ENCODE measurements around the gene ROBO3. TPM values are rescaled to one million over a fixed set of nuclear protein-coding genes. Genes with fewer than 3 reads are reported as not detected.

The ROBO3 gene
- total RNA-seq, 1 donor from 2014 or later, result 40.0 TPM

- Mint-ChIP-seq H3K4me1 (ENCODE audit: unreplicated experiment) (peaks cover 58% of the 10 kb centered on the region), H3K4me3 (ENCODE audit: unreplicated experiment) (peak overlapping the region; percentile 89), H3K9me3 (ENCODE audit: unreplicated experiment) (no peaks in the 10 kb centered on the region), H3K27me3 (ENCODE audit: unreplicated experiment) (peaks cover 25% of the 10 kb centered on the region), H3K36me3 (ENCODE audit: low read depth, unreplicated experiment) (no peaks in the 10 kb centered on the region), H3K27ac (ENCODE audit: unreplicated experiment) (peak overlapping the region; percentile 70)
- TF ChIP-seq, protein P1, sequence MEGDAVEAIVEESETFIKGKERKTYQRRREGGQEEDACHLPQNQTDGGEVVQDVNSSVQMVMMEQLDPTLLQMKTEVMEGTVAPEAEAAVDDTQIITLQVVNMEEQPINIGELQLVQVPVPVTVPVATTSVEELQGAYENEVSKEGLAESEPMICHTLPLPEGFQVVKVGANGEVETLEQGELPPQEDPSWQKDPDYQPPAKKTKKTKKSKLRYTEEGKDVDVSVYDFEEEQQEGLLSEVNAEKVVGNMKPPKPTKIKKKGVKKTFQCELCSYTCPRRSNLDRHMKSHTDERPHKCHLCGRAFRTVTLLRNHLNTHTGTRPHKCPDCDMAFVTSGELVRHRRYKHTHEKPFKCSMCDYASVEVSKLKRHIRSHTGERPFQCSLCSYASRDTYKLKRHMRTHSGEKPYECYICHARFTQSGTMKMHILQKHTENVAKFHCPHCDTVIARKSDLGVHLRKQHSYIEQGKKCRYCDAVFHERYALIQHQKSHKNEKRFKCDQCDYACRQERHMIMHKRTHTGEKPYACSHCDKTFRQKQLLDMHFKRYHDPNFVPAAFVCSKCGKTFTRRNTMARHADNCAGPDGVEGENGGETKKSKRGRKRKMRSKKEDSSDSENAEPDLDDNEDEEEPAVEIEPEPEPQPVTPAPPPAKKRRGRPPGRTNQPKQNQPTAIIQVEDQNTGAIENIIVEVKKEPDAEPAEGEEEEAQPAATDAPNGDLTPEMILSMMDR (IDR thresholded peaks at IDR 0.05; ENCODE audit: unreplicated experiment), result no peak
- DNase-seq (ENCODE audit: low spot score), result no peak
Observed at GRCh38 chr11:124877631-124877909, 12.3 kb downstream of the ROBO3 start.

DNA sequence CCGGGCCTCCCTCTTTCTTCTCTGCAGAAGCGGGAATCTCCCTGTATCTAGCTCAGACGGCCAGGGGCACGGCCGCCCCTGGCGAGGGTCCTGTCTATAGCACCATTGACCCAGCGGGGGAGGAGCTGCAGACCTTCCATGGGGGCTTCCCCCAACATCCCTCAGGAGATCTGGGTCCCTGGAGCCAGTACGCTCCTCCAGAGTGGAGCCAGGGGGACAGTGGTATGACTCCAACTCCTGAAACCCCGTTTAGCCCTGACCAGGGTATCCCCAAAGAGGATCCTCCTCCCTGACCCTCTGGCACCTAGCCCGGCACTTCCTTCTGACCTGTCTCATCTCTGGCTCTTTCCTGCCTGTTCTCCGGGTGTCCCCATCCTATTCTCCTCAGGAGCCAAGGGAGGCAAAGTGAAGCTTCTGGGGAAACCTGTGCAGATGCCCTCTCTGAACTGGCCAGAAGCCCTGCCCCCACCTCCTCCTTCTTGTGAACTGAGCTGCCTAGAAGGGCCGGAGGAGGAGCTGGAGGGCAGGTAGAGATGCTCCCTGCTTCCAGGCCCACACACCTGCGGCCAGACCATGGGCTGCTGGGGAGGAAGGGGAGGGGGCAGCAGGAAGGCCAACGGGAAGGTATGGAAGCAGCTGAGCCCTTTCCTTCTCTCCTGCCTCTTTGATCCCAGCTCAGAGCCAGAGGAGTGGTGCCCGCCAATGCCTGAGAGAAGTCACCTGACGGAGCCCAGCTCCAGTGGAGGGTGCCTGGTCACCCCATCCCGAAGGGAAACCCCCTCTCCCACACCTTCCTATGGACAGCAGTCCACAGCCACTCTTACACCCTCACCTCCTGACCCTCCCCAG lies 12.9 kb downstream of the ROBO3 start:
- no peaks in the 10 kb centered on the region for H3K9me3 Mint-ChIP-seq (ENCODE audit: unreplicated experiment)

GRCh38 chr11:124878759-124879492 lies 13.7 kb downstream of the ROBO3 start:
- Mint-ChIP-seq H3K36me3 (ENCODE audit: low read depth, unreplicated experiment) (peaks cover 6% of the 10 kb centered on the region), H3K27ac (ENCODE audit: unreplicated experiment) (no peak overlapping the region), H3K4me3 (ENCODE audit: unreplicated experiment) (peak overlapping the region; percentile 60), H3K27me3 (ENCODE audit: unreplicated experiment) (peaks cover 24% of the 10 kb centered on the region), H3K9me3 (ENCODE audit: unreplicated experiment) (no peaks in the 10 kb centered on the region), H3K4me1 (ENCODE audit: unreplicated experiment) (peaks cover 71% of the 10 kb centered on the region)
- TF ChIP-seq, protein P1 (IDR thresholded peaks at IDR 0.05; ENCODE audit: unreplicated experiment), result no peak
- no peak for DNase-seq (ENCODE audit: low spot score)

More for the DNA sequence above, 12.9 kb downstream of the ROBO3 start:
- peaks cover 27% of the 10 kb centered on the region for H3K27me3 Mint-ChIP-seq (ENCODE audit: unreplicated experiment)
- TF ChIP-seq, protein P1 (IDR thresholded peaks at IDR 0.05; ENCODE audit: unreplicated experiment), result no peak
- peak overlapping the region; percentile 64 for H3K27ac Mint-ChIP-seq (ENCODE audit: unreplicated experiment)
- peak overlapping the region; percentile 89 for H3K4me3 Mint-ChIP-seq (ENCODE audit: unreplicated experiment)
- H3K36me3 Mint-ChIP-seq (ENCODE audit: low read depth, unreplicated experiment), result peaks cover 5% of the 10 kb centered on the region
- no peak for DNase-seq (ENCODE audit: low spot score)
- peaks cover 63% of the 10 kb centered on the region for H3K4me1 Mint-ChIP-seq (ENCODE audit: unreplicated experiment)

DNA sequence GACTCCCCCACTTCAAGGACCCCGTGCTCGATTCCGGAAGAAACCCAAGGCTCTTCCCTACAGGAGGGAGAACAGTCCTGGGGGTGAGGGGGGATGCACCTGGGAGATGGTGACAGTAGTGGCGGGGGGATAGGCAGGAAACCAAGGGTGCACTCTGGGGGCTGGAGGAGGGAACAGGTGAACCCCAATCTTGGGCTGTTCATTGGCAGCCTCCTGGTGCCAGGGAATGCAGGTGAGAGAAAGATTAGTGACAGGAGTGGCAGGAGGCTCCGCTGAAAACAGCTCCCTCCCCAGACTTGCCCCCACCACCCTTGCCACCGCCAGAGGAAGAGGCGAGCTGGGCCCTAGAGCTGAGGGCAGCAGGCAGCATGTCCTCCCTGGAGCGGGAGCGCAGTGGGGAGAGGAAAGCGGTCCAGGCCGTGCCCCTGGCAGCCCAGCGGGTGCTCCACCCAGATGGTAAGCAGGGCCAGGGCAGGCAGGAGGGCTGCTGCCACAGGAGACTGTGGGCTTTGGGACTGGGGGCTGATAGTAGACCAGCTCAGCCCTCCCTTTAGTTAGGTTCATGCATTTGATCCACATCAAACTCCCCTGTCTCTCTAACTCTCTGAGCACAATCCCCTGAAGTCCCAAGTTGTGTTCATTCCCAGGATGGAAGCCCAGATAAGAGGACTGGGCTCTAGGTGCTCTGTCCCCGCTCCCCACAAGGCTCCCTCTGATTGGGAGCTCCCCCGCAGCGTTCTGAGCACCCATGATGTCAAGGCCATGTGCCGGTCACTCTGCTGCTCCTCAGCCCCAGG lies 14.5 kb downstream of the ROBO3 start:
- H3K27ac Mint-ChIP-seq (ENCODE audit: unreplicated experiment), result no peak overlapping the region
- TF ChIP-seq, protein P1 (IDR thresholded peaks at IDR 0.05; ENCODE audit: unreplicated experiment), result no peak
- H3K36me3 Mint-ChIP-seq (ENCODE audit: low read depth, unreplicated experiment), result peaks cover 6% of the 10 kb centered on the region
- no peak for DNase-seq (ENCODE audit: low spot score)
- H3K27me3 Mint-ChIP-seq (ENCODE audit: unreplicated experiment), result peaks cover 25% of the 10 kb centered on the region
- no peaks in the 10 kb centered on the region for H3K9me3 Mint-ChIP-seq (ENCODE audit: unreplicated experiment)
- H3K4me1 Mint-ChIP-seq (ENCODE audit: unreplicated experiment), result peaks cover 79% of the 10 kb centered on the region
- H3K4me3 Mint-ChIP-seq (ENCODE audit: unreplicated experiment), result no peak overlapping the region
